WTC11 (cell line): ENCODE data around the gene PTH1R. TPM values are rescaled to one million over a fixed set of nuclear protein-coding genes. Genes with fewer than 3 reads are reported as not detected.

Experiments
- ATAC-seq: fragments of 200-7000 bp; cut with Tn5 transposase; 2 replicates; pipeline ENCODE4 v1.10.0; 2021; ENCODE audit warnings: mild to moderate bottlenecking, moderate library complexity
- CTCF ChIA-PET: fragments of 300-600 bp; sonication (Branson Sonifier 250); formaldehyde crosslinking; loops from one replicate; lab custom pipeline; 2021; ENCODE audit warnings: antibody characterized with exemption; lab: Charles Lee
- POLR2A ChIA-PET: fragments of 350-600 bp; sonication (Branson Sonifier 250); formaldehyde crosslinking; loops from one replicate; lab custom pipeline; 2021; ENCODE audit warnings: antibody characterized with exemption; lab: Charles Lee
- DNase-seq: peaks from one replicate; pipeline ENCODE4 v3.0.0; 2021; ENCODE audit warnings: low spot score
- H3K27ac Mint-ChIP-seq: 2 replicates; pipeline ENCODE4 v1.8.0; 2021; ENCODE audit warnings: mixed read lengths
- H3K27me3 Mint-ChIP-seq: 2 replicates; pipeline ENCODE4 v1.8.0; 2021; ENCODE audit warnings: low read depth, mild to moderate bottlenecking, moderate library complexity, mixed read lengths
- H3K36me3 Mint-ChIP-seq: 2 replicates; pipeline ENCODE4 v1.8.0; 2021; ENCODE audit warnings: mixed read lengths
- H3K4me1 Mint-ChIP-seq: 2 replicates; pipeline ENCODE4 v1.8.0; 2022; ENCODE audit warnings: mixed read lengths
- H3K4me3 Mint-ChIP-seq: 2 replicates; pipeline ENCODE4 v1.8.0; 2021; ENCODE audit warnings: mild to moderate bottlenecking, moderate library complexity, mixed read lengths
- H3K9me3 Mint-ChIP-seq: 2 replicates; pipeline ENCODE4 v1.8.0; 2021; ENCODE audit warnings: mixed read lengths
- CREM ChIP-seq: sonication (generic); formaldehyde crosslinking; IDR thresholded peaks from 2 replicates; pipeline ENCODE4 v1.8.1; 2022; ENCODE audit warnings: mild to moderate bottlenecking, missing genetic modification reagents, moderate library complexity
- GABPB1 ChIP-seq: sonication (generic); formaldehyde crosslinking; IDR thresholded peaks from 2 replicates; pipeline ENCODE4 v1.8.1; 2023; ENCODE audit warnings: mild to moderate bottlenecking, missing genetic modification reagents
- GRHL2 ChIP-seq: fragments of 250-450 bp; sonication (Bioruptor Pico); IDR thresholded peaks from 2 replicates; pipeline ENCODE4 v1.8.0; 2022; ENCODE audit warnings: mild to moderate bottlenecking, moderate library complexity; ENCODE audit not compliant: insufficient replicate concordance, severe bottlenecking
- JAZF1 ChIP-seq: fragments of 250-450 bp; sonication (Bioruptor Pico); IDR thresholded peaks from 2 replicates; pipeline ENCODE4 v1.9.0; 2021; ENCODE audit warnings: moderate library complexity, mild to moderate bottlenecking, inconsistent platforms
- MXD4 ChIP-seq: fragments of 250-450 bp; sonication (Bioruptor Pico); IDR thresholded peaks from 2 replicates; pipeline ENCODE4 v1.8.0; 2021; ENCODE audit warnings: mild to moderate bottlenecking, moderate library complexity, borderline replicate concordance
- OVOL2 ChIP-seq: fragments of 250-450 bp; sonication (Bioruptor Pico); IDR thresholded peaks from 2 replicates; pipeline ENCODE4 v1.9.0; 2021; ENCODE audit warnings: mild to moderate bottlenecking, borderline replicate concordance
- RELA ChIP-seq: sonication (generic); formaldehyde crosslinking; IDR thresholded peaks from 2 replicates; pipeline ENCODE4 v1.8.1; 2022; ENCODE audit warnings: missing genetic modification reagents, mild to moderate bottlenecking, borderline replicate concordance
- ZNF138 ChIP-seq: sonication (generic); formaldehyde crosslinking; conservative IDR thresholded peaks from 2 replicates; pipeline ENCODE4 v1.8.1; 2022; ENCODE audit warnings: mild to moderate bottlenecking, moderate library complexity, missing genetic modification reagents
- ZNF317 ChIP-seq: sonication (generic); formaldehyde crosslinking; IDR thresholded peaks from 2 replicates; pipeline ENCODE4 v1.8.1; 2023; ENCODE audit warnings: low read depth, mild to moderate bottlenecking, moderate library complexity, missing genetic modification reagents, borderline replicate concordance
- ZNF423 ChIP-seq: fragments of 250-450 bp; sonication (Bioruptor Pico); IDR thresholded peaks from 2 replicates; pipeline ENCODE4 v2.1.2; 2022; ENCODE audit warnings: mild to moderate bottlenecking, moderate library complexity
- total RNA-seq: library from RNA; stranded (reverse); gene quantifications from 3 replicates; pipeline ENCODE4 v1.2.3, GENCODE V29; 2021
- TF ChIP-seq, protein P1 (sequence below): sonication (generic); formaldehyde crosslinking; conservative IDR thresholded peaks from 2 replicates; pipeline ENCODE4 v1.8.1; 2023; ENCODE audit warnings: mild to moderate bottlenecking, low read depth, missing genetic modification reagents, moderate library complexity
- TF ChIP-seq, protein P2 (sequence below): sonication (generic); formaldehyde crosslinking; IDR thresholded peaks from 2 replicates; pipeline ENCODE4 v1.8.0; 2022; ENCODE audit warnings: mild to moderate bottlenecking, missing genetic modification reagents
- TF ChIP-seq, protein P3 (sequence below): fragments of 250-450 bp; sonication (Bioruptor Pico); IDR thresholded peaks from 2 replicates; pipeline ENCODE4 v1.9.0; 2021; ENCODE audit warnings: moderate library complexity, mild to moderate bottlenecking, inconsistent platforms, borderline replicate concordance
- TF ChIP-seq, protein P4 (sequence below): sonication (generic); formaldehyde crosslinking; IDR thresholded peaks from 2 replicates; pipeline ENCODE4 v1.8.1; 2022; ENCODE audit warnings: missing genetic modification reagents, borderline replicate concordance
- TF ChIP-seq, protein P5 (sequence below): sonication (generic); formaldehyde crosslinking; IDR thresholded peaks from 2 replicates; pipeline ENCODE4 v1.8.0; 2022; ENCODE audit warnings: missing genetic modification reagents
- TF ChIP-seq, protein P6 (sequence below): sonication (generic); formaldehyde crosslinking; IDR thresholded peaks from 2 replicates; pipeline ENCODE4 v1.8.0; 2022; ENCODE audit warnings: mild to moderate bottlenecking, missing genetic modification reagents

Gene PTH1R
- total RNA-seq, 1 experiment from 2014 or later = 12.0 TPM

DNA sequence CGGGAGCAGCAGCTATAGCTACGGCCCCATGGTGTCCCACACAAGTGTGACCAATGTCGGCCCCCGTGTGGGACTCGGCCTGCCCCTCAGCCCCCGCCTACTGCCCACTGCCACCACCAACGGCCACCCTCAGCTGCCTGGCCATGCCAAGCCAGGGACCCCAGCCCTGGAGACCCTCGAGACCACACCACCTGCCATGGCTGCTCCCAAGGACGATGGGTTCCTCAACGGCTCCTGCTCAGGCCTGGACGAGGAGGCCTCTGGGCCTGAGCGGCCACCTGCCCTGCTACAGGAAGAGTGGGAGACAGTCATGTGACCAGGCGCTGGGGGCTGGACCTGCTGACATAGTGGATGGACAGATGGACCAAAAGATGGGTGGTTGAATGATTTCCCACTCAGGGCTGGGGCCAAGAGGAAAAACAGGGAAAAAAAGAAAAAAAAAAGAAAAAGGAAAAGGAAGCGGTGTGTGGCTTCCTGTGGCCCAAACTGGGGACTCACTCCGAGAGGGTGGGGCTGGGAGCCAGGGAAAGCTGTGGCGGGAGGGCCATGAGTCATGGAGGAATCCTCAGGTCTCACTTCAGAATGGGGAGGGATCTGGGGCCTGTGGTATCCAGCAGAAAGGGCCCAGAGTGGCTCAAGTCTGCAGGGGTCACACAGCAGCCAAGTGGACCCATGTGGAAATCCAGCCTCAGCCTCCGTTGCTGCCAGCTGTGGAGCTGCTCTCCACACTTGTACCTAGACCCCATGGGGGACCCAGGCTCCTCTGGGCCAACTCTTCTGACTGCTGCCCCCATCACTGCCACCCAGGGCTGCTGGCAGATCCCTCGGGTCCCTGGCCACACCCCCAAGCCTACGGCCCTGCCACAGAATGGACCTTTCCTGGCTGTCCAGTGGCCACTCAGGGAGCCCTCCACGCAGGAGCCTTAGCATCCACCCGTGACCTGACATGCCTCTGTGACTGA is 26.1 kb downstream of the PTH1R start:
- H3K27ac Mint-ChIP-seq = no peak overlapping the region
- DNase-seq = no peak
- POLR2A ChIA-PET = no interaction called here

DNA sequence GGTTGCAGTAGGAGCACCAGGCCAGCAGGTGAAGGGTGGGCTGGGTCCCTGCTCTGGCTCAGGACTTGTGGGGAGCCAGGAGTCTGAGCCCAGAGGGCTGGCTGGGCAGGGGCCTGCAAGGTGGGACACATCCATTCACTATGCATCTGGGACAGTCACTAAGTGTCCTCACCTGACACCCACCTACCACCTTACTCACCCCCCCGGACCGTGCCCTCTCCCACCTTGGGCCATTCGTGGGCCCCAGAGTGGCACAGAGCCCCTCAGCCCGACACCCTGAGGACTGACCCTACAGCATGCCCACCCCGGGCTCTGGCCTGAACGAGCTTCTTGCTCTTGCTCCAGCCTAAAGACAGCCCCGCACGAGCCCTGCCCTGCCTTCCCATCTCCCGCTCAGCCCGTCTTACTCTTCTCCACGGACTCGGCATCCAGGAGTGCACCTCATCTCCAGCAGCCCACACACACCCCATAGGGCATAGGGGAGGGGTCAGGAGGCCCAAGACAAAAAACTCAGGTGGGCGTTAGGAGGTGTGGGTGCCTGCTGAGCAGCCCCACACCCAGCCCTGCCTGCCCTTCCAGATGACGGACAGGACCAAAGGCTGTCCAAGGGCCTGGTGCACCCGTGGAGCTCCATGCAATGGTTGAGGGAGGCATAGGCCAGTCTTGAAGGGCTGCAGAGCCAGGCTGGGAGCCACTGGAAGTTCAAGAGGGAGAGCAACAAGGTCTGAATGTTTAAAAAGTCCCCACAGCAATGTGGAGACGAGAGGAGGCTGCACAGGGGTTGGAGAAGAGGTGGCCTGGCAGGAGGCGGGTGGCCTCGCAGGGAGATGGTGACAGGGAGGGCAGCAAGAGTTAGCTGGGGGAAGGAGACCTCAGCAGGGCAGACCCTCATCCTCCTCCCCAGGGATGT is 27.0 kb downstream of the PTH1R start:
- ChIA-PET POLR2A (no interaction called here), CTCF (interaction anchor here (1.3 to 1.4 kb wide), 2 partner anchors 210 to 416 kb away, joined by 3 read pairs; no protein-coding TSS in a partner anchor)
- no peaks in the 10 kb centered on the region for H3K4me1 Mint-ChIP-seq
- DNase-seq (no peak), ATAC-seq (no peak)
- peaks cover under 1% of the 10 kb centered on the region for H3K27me3 Mint-ChIP-seq
- no peaks in the 10 kb centered on the region for H3K36me3 Mint-ChIP-seq
- H3K9me3 Mint-ChIP-seq = no peaks in the 10 kb centered on the region
- no peak overlapping the region for H3K4me3 Mint-ChIP-seq
- H3K27ac Mint-ChIP-seq = no peak overlapping the region
- TF ChIP-seq, protein P1, sequence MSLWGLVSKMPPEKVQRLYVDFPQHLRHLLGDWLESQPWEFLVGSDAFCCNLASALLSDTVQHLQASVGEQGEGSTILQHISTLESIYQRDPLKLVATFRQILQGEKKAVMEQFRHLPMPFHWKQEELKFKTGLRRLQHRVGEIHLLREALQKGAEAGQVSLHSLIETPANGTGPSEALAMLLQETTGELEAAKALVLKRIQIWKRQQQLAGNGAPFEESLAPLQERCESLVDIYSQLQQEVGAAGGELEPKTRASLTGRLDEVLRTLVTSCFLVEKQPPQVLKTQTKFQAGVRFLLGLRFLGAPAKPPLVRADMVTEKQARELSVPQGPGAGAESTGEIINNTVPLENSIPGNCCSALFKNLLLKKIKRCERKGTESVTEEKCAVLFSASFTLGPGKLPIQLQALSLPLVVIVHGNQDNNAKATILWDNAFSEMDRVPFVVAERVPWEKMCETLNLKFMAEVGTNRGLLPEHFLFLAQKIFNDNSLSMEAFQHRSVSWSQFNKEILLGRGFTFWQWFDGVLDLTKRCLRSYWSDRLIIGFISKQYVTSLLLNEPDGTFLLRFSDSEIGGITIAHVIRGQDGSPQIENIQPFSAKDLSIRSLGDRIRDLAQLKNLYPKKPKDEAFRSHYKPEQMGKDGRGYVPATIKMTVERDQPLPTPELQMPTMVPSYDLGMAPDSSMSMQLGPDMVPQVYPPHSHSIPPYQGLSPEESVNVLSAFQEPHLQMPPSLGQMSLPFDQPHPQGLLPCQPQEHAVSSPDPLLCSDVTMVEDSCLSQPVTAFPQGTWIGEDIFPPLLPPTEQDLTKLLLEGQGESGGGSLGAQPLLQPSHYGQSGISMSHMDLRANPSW (CRISPR knock-in tag) = no peak
- TF ChIP-seq, protein P2, sequence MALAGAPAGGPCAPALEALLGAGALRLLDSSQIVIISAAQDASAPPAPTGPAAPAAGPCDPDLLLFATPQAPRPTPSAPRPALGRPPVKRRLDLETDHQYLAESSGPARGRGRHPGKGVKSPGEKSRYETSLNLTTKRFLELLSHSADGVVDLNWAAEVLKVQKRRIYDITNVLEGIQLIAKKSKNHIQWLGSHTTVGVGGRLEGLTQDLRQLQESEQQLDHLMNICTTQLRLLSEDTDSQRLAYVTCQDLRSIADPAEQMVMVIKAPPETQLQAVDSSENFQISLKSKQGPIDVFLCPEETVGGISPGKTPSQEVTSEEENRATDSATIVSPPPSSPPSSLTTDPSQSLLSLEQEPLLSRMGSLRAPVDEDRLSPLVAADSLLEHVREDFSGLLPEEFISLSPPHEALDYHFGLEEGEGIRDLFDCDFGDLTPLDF (CRISPR knock-in tag) = no peak
- no peak for TF ChIP-seq RELA (CRISPR knock-in tag)
- TF ChIP-seq, protein P3, sequence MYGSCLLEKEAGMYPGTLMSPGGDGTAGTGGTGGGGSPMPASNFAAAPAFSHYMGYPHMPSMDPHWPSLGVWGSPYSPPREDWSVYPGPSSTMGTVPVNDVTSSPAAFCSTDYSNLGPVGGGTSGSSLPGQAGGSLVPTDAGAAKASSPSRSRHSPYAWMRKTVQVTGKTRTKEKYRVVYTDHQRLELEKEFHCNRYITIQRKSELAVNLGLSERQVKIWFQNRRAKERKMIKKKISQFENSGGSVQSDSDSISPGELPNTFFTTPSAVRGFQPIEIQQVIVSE = no peak
- TF ChIP-seq, protein P4, sequence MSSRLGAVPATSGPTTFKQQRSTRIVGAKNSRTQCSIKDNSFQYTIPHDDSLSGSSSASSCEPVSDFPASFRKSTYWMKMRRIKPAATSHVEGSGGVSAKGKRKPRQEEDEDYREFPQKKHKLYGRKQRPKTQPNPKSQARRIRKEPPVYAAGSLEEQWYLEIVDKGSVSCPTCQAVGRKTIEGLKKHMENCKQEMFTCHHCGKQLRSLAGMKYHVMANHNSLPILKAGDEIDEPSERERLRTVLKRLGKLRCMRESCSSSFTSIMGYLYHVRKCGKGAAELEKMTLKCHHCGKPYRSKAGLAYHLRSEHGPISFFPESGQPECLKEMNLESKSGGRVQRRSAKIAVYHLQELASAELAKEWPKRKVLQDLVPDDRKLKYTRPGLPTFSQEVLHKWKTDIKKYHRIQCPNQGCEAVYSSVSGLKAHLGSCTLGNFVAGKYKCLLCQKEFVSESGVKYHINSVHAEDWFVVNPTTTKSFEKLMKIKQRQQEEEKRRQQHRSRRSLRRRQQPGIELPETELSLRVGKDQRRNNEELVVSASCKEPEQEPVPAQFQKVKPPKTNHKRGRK (CRISPR knock-in tag) = no peak

More for the DNA sequence above, 26.1 kb downstream of the PTH1R start:
- Mint-ChIP-seq H3K4me1 (no peaks in the 10 kb centered on the region; the same call in 1 of the 2 replicates), H3K36me3 (no peaks in the 10 kb centered on the region), H3K9me3 (no peaks in the 10 kb centered on the region), H3K27me3 (peaks cover 9% of the 10 kb centered on the region), H3K4me3 (no peak overlapping the region)
- TF ChIP-seq, protein P5, sequence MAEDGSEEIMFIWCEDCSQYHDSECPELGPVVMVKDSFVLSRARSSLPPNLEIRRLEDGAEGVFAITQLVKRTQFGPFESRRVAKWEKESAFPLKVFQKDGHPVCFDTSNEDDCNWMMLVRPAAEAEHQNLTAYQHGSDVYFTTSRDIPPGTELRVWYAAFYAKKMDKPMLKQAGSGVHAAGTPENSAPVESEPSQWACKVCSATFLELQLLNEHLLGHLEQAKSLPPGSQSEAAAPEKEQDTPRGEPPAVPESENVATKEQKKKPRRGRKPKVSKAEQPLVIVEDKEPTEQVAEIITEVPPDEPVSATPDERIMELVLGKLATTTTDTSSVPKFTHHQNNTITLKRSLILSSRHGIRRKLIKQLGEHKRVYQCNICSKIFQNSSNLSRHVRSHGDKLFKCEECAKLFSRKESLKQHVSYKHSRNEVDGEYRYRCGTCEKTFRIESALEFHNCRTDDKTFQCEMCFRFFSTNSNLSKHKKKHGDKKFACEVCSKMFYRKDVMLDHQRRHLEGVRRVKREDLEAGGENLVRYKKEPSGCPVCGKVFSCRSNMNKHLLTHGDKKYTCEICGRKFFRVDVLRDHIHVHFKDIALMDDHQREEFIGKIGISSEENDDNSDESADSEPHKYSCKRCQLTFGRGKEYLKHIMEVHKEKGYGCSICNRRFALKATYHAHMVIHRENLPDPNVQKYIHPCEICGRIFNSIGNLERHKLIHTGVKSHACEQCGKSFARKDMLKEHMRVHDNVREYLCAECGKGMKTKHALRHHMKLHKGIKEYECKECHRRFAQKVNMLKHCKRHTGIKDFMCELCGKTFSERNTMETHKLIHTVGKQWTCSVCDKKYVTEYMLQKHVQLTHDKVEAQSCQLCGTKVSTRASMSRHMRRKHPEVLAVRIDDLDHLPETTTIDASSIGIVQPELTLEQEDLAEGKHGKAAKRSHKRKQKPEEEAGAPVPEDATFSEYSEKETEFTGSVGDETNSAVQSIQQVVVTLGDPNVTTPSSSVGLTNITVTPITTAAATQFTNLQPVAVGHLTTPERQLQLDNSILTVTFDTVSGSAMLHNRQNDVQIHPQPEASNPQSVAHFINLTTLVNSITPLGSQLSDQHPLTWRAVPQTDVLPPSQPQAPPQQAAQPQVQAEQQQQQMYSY (CRISPR knock-in tag) = no peak
- TF ChIP-seq GABPB1 (CRISPR knock-in tag) (no peak), ZNF138 (CRISPR knock-in tag) (no peak), CREM (CRISPR knock-in tag) (no peak), OVOL2 (CRISPR knock-in tag) (no peak), JAZF1 (CRISPR knock-in tag) (no peak), GRHL2 (no peak), ZNF317 (CRISPR knock-in tag) (no peak), ZNF423 (CRISPR knock-in tag) (no peak), MXD4 (CRISPR knock-in tag) (no peak)
- TF ChIP-seq, protein P6, sequence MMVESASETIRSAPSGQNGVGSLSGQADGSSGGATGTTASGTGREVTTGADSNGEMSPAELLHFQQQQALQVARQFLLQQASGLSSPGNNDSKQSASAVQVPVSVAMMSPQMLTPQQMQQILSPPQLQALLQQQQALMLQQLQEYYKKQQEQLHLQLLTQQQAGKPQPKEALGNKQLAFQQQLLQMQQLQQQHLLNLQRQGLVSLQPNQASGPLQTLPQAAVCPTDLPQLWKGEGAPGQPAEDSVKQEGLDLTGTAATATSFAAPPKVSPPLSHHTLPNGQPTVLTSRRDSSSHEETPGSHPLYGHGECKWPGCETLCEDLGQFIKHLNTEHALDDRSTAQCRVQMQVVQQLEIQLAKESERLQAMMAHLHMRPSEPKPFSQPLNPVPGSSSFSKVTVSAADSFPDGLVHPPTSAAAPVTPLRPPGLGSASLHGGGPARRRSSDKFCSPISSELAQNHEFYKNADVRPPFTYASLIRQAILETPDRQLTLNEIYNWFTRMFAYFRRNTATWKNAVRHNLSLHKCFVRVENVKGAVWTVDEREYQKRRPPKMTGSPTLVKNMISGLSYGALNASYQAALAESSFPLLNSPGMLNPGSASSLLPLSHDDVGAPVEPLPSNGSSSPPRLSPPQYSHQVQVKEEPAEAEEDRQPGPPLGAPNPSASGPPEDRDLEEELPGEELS (CRISPR knock-in tag) = no peak
- TF ChIP-seq, protein P3 = no peak
- CTCF ChIA-PET = interaction anchor here (1.3 to 1.4 kb wide), 2 partner anchors 209 to 415 kb away, joined by 3 read pairs; no protein-coding TSS in a partner anchor
- no peak for ATAC-seq
